ENCODE data around the gene PLOD1. TPM values are rescaled to one million over a fixed set of nuclear protein-coding genes. Genes with fewer than 3 reads are reported as not detected.

PLOD1 gene
- total RNA-seq, 1 donor from 2014 or later, result 52.6 TPM

GRCh38 chr1:12015001-12015491, 80.5 kb downstream of the PLOD1 start:
- DNase-seq (ENCODE audit: low spot score), result no peak
- intact Hi-C loops (cut with DNase I), result no loop called here

DNA sequence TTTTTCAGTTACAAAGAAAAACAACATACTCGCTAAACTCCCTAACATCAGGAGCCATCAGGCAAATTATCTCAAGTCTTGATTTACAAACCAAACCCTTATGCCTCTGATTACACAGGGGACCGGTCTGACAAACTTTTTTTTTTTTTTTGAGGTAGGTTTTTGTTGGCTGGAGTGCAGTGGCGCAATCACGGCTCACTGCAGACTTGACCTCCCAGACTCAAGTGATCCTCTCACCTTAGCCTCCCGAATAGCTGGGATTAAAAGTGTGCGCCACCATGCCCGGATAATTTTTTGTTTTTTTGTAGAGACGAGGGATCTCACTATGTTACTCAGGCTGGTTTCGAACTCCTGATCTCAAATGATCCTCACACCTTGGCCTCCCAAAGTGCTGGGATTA, 81.0 kb downstream of the PLOD1 start:
- intact Hi-C loops (cut with DNase I), result no loop called here
- no peak for DNase-seq (ENCODE audit: low spot score)

GRCh38 chr1:12016182-12016581, 81.7 kb downstream of the PLOD1 start:
- DNase-seq (ENCODE audit: low spot score), result no peak
- intact Hi-C loops (cut with DNase I), result no loop called here

GRCh38 chr1:12019858-12020509, 85.5 kb downstream of the PLOD1 start:
- DNase-seq (ENCODE audit: low spot score), result no peak
- intact Hi-C loops (cut with DNase I), result no loop called here

- intact Hi-C loops (cut with DNase I), result no loop called here
- DNase-seq (ENCODE audit: low spot score), result no peak
Observed at GRCh38 chr1:12021616-12022015, 87.1 kb downstream of the PLOD1 start.

DNA sequence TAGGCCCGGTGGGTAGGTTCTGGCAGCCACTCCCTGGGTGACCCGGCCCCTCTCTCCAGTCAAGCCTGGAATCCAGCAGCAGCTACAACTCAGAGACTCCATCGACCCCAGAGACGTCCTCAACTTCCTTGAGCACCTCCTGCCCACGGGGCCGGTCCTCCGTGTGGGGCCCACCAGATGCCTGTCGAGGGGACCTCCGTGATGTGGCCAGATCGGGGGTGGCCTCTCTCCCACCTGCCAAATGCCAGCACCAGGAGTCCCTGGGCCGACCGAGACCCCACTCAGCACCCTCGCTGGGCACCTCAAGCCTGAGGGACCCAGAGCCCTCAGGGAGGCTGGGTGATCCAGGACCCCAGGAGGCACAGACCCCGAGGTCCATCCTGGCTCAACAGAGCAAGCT, 87.5 kb downstream of the PLOD1 start:
- no peak for DNase-seq (ENCODE audit: low spot score)
- intact Hi-C loops (cut with DNase I), result no loop called here

Other genes starting within 250 kb of the PLOD1 start
- gene DRAXIN, start 243.0 kb upstream of the PLOD1 start, total RNA-seq, result 0.05 TPM
- gene AGTRAP, start 198.6 kb upstream of the PLOD1 start, total RNA-seq, result 17.4 TPM
- 2.3 TPM for gene C1orf167, start 172.5 kb upstream of the PLOD1 start, total RNA-seq
- 33.7 TPM for gene MTHFR, start 128.8 kb upstream of the PLOD1 start, total RNA-seq
- 26.3 TPM for gene CLCN6, start 128.5 kb upstream of the PLOD1 start, total RNA-seq
- 21,376 TPM for gene NPPA, start 86.9 kb upstream of the PLOD1 start, total RNA-seq
- 7,162 TPM for gene NPPB, start 75.8 kb upstream of the PLOD1 start, total RNA-seq
- 42.6 TPM for gene KIAA2013, start 8.3 kb upstream of the PLOD1 start, total RNA-seq
- gene MFN2, start 45.7 kb downstream of the PLOD1 start, total RNA-seq, result 619 TPM
- gene MIIP, start 84.8 kb downstream of the PLOD1 start, total RNA-seq, result 18.7 TPM
- 1.4 TPM for gene TNFRSF8, start 128.6 kb downstream of the PLOD1 start, total RNA-seq
- gene TNFRSF1B, start 232.3 kb downstream of the PLOD1 start, total RNA-seq, result 15.5 TPM

Data from cardiac septum (tissue), 1 donor.